ENCODE data around the gene PLP1. TPM values are rescaled to one million over a fixed set of nuclear protein-coding genes. Genes with fewer than 3 reads are reported as not detected.

Gene PLP1
- total RNA-seq, 2 experiments from 2014 or later = not detected

DNA sequence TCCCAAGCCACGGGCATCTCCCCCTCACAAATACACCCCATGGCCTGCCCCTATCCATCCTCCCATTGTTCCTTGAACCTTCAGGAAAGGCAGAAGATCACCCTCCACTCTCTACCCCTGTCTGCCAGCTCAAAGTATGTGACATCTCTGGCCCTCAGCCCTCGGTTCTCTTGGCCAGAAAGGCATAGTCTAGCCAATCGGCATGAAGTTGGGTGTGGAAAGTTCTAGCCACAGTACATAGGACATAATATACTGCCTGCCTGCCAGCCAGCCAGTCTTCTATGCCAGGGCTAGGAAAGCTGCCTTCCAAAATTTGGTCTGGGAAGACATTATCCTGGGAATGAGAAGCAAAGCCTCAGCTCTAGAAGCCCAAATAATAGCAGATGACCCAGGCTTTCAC is 3.2 kb upstream of the PLP1 start:
- intact Hi-C loops (cut with micrococcal nuclease) = no loop called here
- TF ChIP-seq, protein P1, sequence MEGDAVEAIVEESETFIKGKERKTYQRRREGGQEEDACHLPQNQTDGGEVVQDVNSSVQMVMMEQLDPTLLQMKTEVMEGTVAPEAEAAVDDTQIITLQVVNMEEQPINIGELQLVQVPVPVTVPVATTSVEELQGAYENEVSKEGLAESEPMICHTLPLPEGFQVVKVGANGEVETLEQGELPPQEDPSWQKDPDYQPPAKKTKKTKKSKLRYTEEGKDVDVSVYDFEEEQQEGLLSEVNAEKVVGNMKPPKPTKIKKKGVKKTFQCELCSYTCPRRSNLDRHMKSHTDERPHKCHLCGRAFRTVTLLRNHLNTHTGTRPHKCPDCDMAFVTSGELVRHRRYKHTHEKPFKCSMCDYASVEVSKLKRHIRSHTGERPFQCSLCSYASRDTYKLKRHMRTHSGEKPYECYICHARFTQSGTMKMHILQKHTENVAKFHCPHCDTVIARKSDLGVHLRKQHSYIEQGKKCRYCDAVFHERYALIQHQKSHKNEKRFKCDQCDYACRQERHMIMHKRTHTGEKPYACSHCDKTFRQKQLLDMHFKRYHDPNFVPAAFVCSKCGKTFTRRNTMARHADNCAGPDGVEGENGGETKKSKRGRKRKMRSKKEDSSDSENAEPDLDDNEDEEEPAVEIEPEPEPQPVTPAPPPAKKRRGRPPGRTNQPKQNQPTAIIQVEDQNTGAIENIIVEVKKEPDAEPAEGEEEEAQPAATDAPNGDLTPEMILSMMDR (IDR thresholded peaks at IDR 0.05) = no peak
- CTCF ChIA-PET = interaction anchor here (0.8 to 1.8 kb wide), 4 partner anchors 61 to 88 kb away, joined by 3 to 5 read pairs (median 3); no protein-coding TSS in a partner anchor
- DNase-seq (no peak), ATAC-seq (no peak)
- Mint-ChIP-seq H3K4me1 (ENCODE audit: low read depth) (no peaks in the 10 kb centered on the region), H3K36me3 (ENCODE audit: low read depth) (no peaks in the 10 kb centered on the region), H3K27ac (no peak overlapping the region), H3K4me3 (no peak overlapping the region), H3K9me3 (no peaks in the 10 kb centered on the region), H3K27me3 (no peaks in the 10 kb centered on the region)
- POLR2A ChIA-PET = interaction anchor here (0.6 kb wide), 1 partner anchor 55 kb away, joined by 3 read pairs; no protein-coding TSS in a partner anchor

DNA sequence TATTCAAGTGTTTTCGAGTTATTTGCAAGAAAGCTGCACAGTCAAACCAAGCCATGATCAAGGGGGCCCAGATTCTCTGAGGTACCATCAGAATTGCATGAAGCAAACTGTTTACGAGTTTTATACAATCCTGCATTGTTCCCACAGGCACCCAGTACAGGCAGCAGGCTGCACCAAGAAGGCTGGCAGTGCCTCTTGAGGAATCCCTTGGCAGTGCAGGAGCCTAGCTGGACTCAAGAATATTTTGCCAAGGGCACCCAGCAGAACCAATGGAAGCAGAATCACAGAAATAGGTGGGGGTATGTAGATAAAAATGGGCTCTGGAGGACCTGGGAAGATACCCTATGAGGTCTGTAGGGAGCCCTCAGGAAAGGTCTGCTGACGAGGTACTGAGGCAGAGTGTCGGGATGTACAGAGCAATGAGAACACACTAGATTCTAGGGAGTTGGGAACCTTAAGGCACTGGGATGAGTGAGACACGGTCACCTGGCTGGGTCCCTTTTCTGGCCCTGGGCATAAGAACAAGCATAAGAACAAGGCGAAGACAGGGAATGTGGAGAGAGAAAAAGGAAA is 2.5 kb upstream of the PLP1 start:
- no peaks in the 10 kb centered on the region for H3K4me1 Mint-ChIP-seq (ENCODE audit: low read depth)
- no peaks in the 10 kb centered on the region for H3K36me3 Mint-ChIP-seq (ENCODE audit: low read depth)
- no peak for ATAC-seq
- no peak overlapping the region for H3K27ac Mint-ChIP-seq
- TF ChIP-seq, protein P1 (IDR thresholded peaks at IDR 0.05) = peak; percentile 15
- no peak overlapping the region for H3K4me3 Mint-ChIP-seq
- no peaks in the 10 kb centered on the region for H3K9me3 Mint-ChIP-seq
- POLR2A ChIA-PET = no interaction called here
- H3K27me3 Mint-ChIP-seq = no peaks in the 10 kb centered on the region
- CTCF ChIA-PET = interaction anchor here (0.8 to 1.8 kb wide), 3 partner anchors 62 to 89 kb away, joined by 3 to 5 read pairs (median 3); no protein-coding TSS in a partner anchor
- DNase-seq = no peak
- intact Hi-C loops (cut with micrococcal nuclease) = no loop called here

DNA sequence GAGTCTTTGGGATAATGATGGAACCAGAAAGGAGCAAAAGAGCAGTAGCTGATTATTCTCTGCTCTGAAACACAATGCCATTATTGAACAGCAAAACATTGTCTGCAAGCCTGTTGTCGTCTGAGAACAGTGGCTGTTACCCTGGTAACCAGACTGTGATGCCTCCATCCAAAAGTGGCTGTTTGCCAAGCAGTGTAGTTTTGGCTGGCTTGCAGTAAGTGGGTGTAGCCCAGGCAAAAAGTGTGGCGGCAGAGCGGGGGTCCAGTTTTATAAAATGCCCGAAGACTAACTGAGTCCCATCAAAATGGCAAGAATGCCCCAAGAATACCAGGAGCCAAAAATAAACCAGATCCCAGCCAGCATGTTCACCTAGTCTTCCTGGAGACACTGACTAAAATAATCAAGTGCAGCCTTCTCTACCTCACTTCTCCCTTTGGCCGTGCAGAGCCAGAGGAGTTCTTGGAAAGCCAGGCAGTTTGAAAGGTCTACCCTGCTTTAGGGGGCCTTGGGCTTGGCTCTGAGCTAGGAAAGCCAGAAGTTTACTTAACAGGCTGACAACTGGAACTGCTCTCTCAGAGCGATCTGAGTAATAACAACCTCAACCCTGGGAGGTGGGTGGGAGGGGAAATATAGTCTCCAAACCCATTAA is 2.6 kb downstream of the PLP1 start:
- DNase-seq (no peak), ATAC-seq (no peak)
- POLR2A ChIA-PET = no interaction called here
- TF ChIP-seq, protein P1 (IDR thresholded peaks at IDR 0.05) = no peak
- Mint-ChIP-seq H3K9me3 (no peaks in the 10 kb centered on the region), H3K4me3 (no peak overlapping the region), H3K27ac (no peak overlapping the region), H3K27me3 (no peaks in the 10 kb centered on the region), H3K36me3 (ENCODE audit: low read depth) (no peaks in the 10 kb centered on the region), H3K4me1 (ENCODE audit: low read depth) (no peaks in the 10 kb centered on the region)
- CTCF ChIA-PET = no interaction called here
- intact Hi-C loops (cut with micrococcal nuclease) = no loop called here

DNA sequence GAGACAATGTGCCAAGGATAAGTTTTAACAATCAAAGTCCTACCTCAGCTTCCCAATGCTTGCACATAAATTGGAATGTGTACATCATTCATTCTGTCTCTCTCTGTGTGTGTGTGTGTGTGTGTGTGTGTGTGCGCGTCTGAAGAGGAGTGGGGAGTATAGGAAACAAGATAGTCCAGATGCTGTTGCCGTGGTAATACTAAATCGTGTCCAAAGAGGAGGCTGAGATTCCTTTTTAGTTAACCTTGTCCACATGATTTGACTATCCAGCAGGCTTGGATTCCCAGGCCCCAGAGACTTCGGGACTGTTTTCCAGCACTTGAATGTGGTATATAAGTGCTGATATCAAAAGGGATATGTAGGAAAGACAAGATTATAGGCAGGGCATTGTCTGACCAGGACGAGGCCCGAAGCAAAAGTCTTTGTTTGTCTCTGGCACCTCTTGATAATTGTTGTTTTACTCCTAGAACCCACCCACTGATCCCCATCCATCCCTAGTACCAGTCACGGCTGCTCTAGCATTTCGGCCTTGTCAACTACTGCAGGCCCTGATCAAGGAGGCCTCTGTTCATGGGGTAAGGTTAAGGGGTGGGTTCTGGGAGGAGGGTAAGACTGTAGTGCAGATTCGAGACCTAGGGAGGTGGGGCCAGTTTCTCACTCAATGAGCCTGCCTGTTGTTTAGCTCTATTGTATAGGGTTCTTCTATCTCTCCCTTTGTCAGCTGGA is 3.9 kb downstream of the PLP1 start:
- Mint-ChIP-seq H3K27me3 (no peaks in the 10 kb centered on the region), H3K27ac (no peak overlapping the region), H3K9me3 (no peaks in the 10 kb centered on the region), H3K4me1 (ENCODE audit: low read depth) (no peaks in the 10 kb centered on the region), H3K4me3 (no peak overlapping the region), H3K36me3 (ENCODE audit: low read depth) (no peaks in the 10 kb centered on the region)
- POLR2A ChIA-PET = no interaction called here
- CTCF ChIA-PET = no interaction called here
- TF ChIP-seq, protein P1 (IDR thresholded peaks at IDR 0.05) = no peak
- DNase-seq (no peak), ATAC-seq (no peak)
- intact Hi-C loops (cut with micrococcal nuclease) = no loop called here

DNA sequence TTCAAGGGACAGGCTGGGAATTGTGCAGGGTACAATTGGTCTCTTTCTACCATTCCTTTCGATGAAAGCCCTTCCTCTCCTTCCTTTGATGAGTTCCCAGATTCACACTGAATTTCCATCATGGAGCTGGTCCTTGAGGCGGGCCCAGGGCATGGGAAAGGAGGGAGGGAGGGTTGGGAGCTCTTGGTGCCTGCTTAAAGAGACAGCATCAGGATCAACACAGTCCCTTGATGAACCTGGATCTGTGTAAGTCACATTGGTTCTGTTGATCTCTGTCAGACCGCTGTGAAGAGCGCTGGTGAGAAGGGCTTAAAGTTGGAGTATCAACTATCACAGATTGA is 4.4 kb downstream of the PLP1 start:
- Mint-ChIP-seq H3K27me3 (no peaks in the 10 kb centered on the region), H3K4me3 (no peak overlapping the region), H3K9me3 (no peaks in the 10 kb centered on the region), H3K36me3 (ENCODE audit: low read depth) (no peaks in the 10 kb centered on the region), H3K27ac (no peak overlapping the region), H3K4me1 (ENCODE audit: low read depth) (no peaks in the 10 kb centered on the region)
- intact Hi-C loops (cut with micrococcal nuclease) = no loop called here
- DNase-seq (no peak), ATAC-seq (no peak)
- ChIA-PET CTCF (no interaction called here), POLR2A (no interaction called here)
- TF ChIP-seq, protein P1 (IDR thresholded peaks at IDR 0.05) = no peak

Data from activated CD8-positive, alpha-beta T cell treated with anti-CD3 and anti-CD28 coated beads for 36 hours (primary cell).